Islet of Langerhans (tissue), 1 donor: ENCODE results near the gene RNFT2.

ENCODE experiments used
- FAIRE-seq: peaks from one replicate; lab custom pipeline; 2011; peaks lifted over from hg19 to GRCh38; lab: Jason Lieb, UNC

Gene RNFT2

GRCh38 chr12:116880213-116880816 is 142.2 kb downstream of the RNFT2 start:
- no peak for FAIRE-seq

GRCh38 chr12:116880817-116881324 is 142.8 kb downstream of the RNFT2 start:
- FAIRE-seq, result no peak

GRCh38 chr12:116881325-116881876 is 143.3 kb downstream of the RNFT2 start, which contains the start of gene HRK:
HRK (minus strand) TSS chr12:116881441; CDS start chr12:116881307, 134 bp downstream.
- FAIRE-seq, result no peak

GRCh38 chr12:116881877-116882507 is 143.9 kb downstream of the RNFT2 start:
- no peak for FAIRE-seq

GRCh38 chr12:116882742-116883141 is 144.6 kb downstream of the RNFT2 start:
- no peak for FAIRE-seq

GRCh38 chr12:116884871-116885270 is 146.8 kb downstream of the RNFT2 start:
- FAIRE-seq, result no peak

GRCh38 chr12:116885491-116885890 is 147.4 kb downstream of the RNFT2 start:
- no peak for FAIRE-seq

GRCh38 chr12:116887244-116887643 is 149.1 kb downstream of the RNFT2 start:
- FAIRE-seq, result no peak

- FAIRE-seq, result peak; percentile 55
Observed at GRCh38 chr12:116887897-116888296, 149.8 kb downstream of the RNFT2 start.

- FAIRE-seq, result no peak
Observed at GRCh38 chr12:116890330-116890729, 152.2 kb downstream of the RNFT2 start.

- no peak for FAIRE-seq
Observed at GRCh38 chr12:116891019-116891418, 152.9 kb downstream of the RNFT2 start.

- no peak for FAIRE-seq
Observed at GRCh38 chr12:116892349-116893140, 154.4 kb downstream of the RNFT2 start.

GRCh38 chr12:116894913-116895312 is 156.8 kb downstream of the RNFT2 start:
- FAIRE-seq, result no peak

- FAIRE-seq, result no peak
Observed at GRCh38 chr12:116896411-116896924, 158.4 kb downstream of the RNFT2 start.

GRCh38 chr12:116897476-116897875 is 159.4 kb downstream of the RNFT2 start:
- no peak for FAIRE-seq

GRCh38 chr12:116898669-116899068 is 160.6 kb downstream of the RNFT2 start:
- no peak for FAIRE-seq

GRCh38 chr12:116901612-116902011 is 163.5 kb downstream of the RNFT2 start:
- no peak for FAIRE-seq
